ENCODE results near the gene ZNF888. TPM values are rescaled to one million over a fixed set of nuclear protein-coding genes. Genes with fewer than 3 reads are reported as not detected.

Gene ZNF888
- 10 to 100 TPM in 3 of 4 donors, 1 to 10 TPM in 1; 3.4 to 12.6 (median 11.8) TPM for total RNA-seq

- no peaks in the 10 kb centered on the region for H3K9me3 ChIP-seq
- WGBS, 2 donors (ENCODE audit: low coverage in 1 of 2), result 1 to 13% methylated on average over 3 to 51 of the region's 55 CpGs
- H3K27me3 ChIP-seq, result no peaks in the 10 kb centered on the region
- peak; percentile 72 to 93 (median 89) for TF ChIP-seq POLR2AphosphoS5 (IDR thresholded peaks at IDR 0.05)
- TF ChIP-seq POLR2A (IDR thresholded peaks at IDR 0.05), result peak; percentile 82
- no peak for TF ChIP-seq EP300 (IDR thresholded peaks at IDR 0.05; ENCODE audit: low read depth)
- in situ Hi-C loops (cut with MboI; ENCODE audit: low pct_ligation_motif_present in 1 of 4, low pct_unique_long_range_greater_than_20kb in 1 of 4, low sequenced_read_pairs in 3 of 4) (no loop called here), intact Hi-C loops (cut with DNase I; ENCODE audit: low total_unique reads) (no loop called here)
- peak within 1 kb of the TSS; percentile 90 to 97 (median 96) for H3K27ac ChIP-seq
- H3K4me1 ChIP-seq, result peaks cover 8 to 26% (median 13%) of the 10 kb centered on the region in 4 donors
- DNase-seq, result peak; percentile 95
- H3K36me3 ChIP-seq, result peaks cover 0 to 5% (median 2%) of the 10 kb centered on the region in 4 donors
- peak within 1 kb of the TSS; percentile 49 to 88 (median 67) for H3K4me3 ChIP-seq
Observed at GRCh38 chr19:52922841-52923777, at the start of gene ZNF888. TSS of gene ZNF888 (minus strand) at chr19:52923428. CDS start at chr19:52917873, 5,555 bp downstream.

GRCh38 chr19:52967772-52968171 is 44.5 kb upstream of the ZNF888 start:
- H3K36me3 ChIP-seq, result peaks cover 0 to 26% (median 2%) of the 10 kb centered on the region in 4 donors
- no peaks in the 10 kb centered on the region for H3K27me3 ChIP-seq
- peaks cover 3 to 7% (median 5%) of the 10 kb centered on the region in 4 donors for H3K4me1 ChIP-seq
- intact Hi-C loops (cut with DNase I; ENCODE audit: low total_unique reads), result no loop called here
- no peak overlapping the region for H3K27ac ChIP-seq
- peaks cover 4 to 11% of the 10 kb centered on the region in 2 donors for H3K9me3 ChIP-seq
- in situ Hi-C loops (cut with MboI; ENCODE audit: low pct_ligation_motif_present in 1 of 4, low pct_unique_long_range_greater_than_20kb in 1 of 4, low sequenced_read_pairs in 3 of 4), result no loop called here
- no peak overlapping the region for H3K4me3 ChIP-seq
- WGBS, 2 donors (ENCODE audit: low coverage in 1 of 2), result 86 to 94% methylated on average over 2 of the region's 2 CpGs
- no peak for DNase-seq
- TF ChIP-seq EP300 (IDR thresholded peaks at IDR 0.05; ENCODE audit: low read depth), result no peak
- TF ChIP-seq CTCF (IDR thresholded peaks at IDR 0.05), result no peak
- no peak for TF ChIP-seq POLR2A (IDR thresholded peaks at IDR 0.05)
- no peak for TF ChIP-seq POLR2AphosphoS5 (IDR thresholded peaks at IDR 0.05)

- in situ Hi-C loops (cut with MboI; ENCODE audit: low pct_ligation_motif_present in 1 of 4, low pct_unique_long_range_greater_than_20kb in 1 of 4, low sequenced_read_pairs in 3 of 4), result no loop called here
- H3K4me1 ChIP-seq, result peaks cover 10 to 19% (median 13%) of the 10 kb centered on the region in 4 donors
- WGBS, 2 donors (ENCODE audit: low coverage in 1 of 2), result 6 to 11% methylated on average over 9 to 11 of the region's 12 CpGs
- DNase-seq, result peak; percentile 17
- no peaks in the 10 kb centered on the region for H3K27me3 ChIP-seq
- intact Hi-C loops (cut with DNase I; ENCODE audit: low total_unique reads), result no loop called here
- no peak for TF ChIP-seq CTCF (IDR thresholded peaks at IDR 0.05)
- H3K4me3 ChIP-seq, result peak overlapping the region; percentile 39 to 73 (median 58)
- H3K36me3 ChIP-seq, result peaks cover 0 to 16% (median 0%) of the 10 kb centered on the region in 4 donors
- H3K27ac ChIP-seq, result peak overlapping the region; percentile 87 to 92 (median 90)
- peaks cover 20 to 24% of the 10 kb centered on the region in 2 donors for H3K9me3 ChIP-seq
Observed at GRCh38 chr19:52963247-52963618, 40.0 kb upstream of the ZNF888 start.

GRCh38 chr19:52962394-52963246 is 39.4 kb upstream of the ZNF888 start, which contains the start of gene ZNF816:
TSS of gene ZNF816 (minus strand) at chr19:52962881. CDS start at chr19:52956089, 6,792 bp downstream.
- Histone ChIP-seq H3K4me3 (peak within 1 kb of the TSS; percentile 52 to 78 (median 68)), H3K27me3 (no peaks in the 10 kb centered on the region), H3K27ac (peak within 1 kb of the TSS; percentile 87 to 92 (median 90)), H3K36me3 (peaks cover 0 to 22% (median 3%) of the 10 kb centered on the region in 4 donors), H3K9me3 (peaks cover 20 to 27% of the 10 kb centered on the region in 2 donors), H3K4me1 (peaks cover 10 to 19% (median 13%) of the 10 kb centered on the region in 4 donors)
- TF ChIP-seq POLR2A (IDR thresholded peaks at IDR 0.05) (peak; percentile 73), CTCF (IDR thresholded peaks at IDR 0.05) (no peak), POLR2AphosphoS5 (IDR thresholded peaks at IDR 0.05) (peak; percentile 81 to 96 (median 90))
- peak; percentile 100 for DNase-seq
- intact Hi-C loops (cut with DNase I; ENCODE audit: low total_unique reads), result no loop called here
- 1% methylated on average over 55 of the region's 55 CpGs; no CpG with 5 or more reads in 1 of the 2 donors for WGBS, 2 donors (ENCODE audit: low coverage in 1 of 2)
- in situ Hi-C loops (cut with MboI; ENCODE audit: low pct_ligation_motif_present in 1 of 4, low pct_unique_long_range_greater_than_20kb in 1 of 4, low sequenced_read_pairs in 3 of 4), result no loop called here

All from transverse colon (tissue), 4 donors.